HepG2 (cell line): Measurements from ENCODE around the gene NGEF. TPM values are rescaled to one million over a fixed set of nuclear protein-coding genes. Genes with fewer than 3 reads are reported as not detected.

Experiments used
- ATAC-seq: fragments of 200-7000 bp; cut with Tn5 transposase; 3 replicates; pipeline ENCODE4 v1.9.1; 2020; ENCODE audit warnings: mild to moderate bottlenecking, moderate library complexity
- BruUV-seq: library from RNA; stranded (reverse); fragments of 400-500 nt; replicated peaks from 2 replicates; lab custom pipeline; 2021; lab: Mats Ljungman, UMichigan
- CTCF ChIA-PET: fragments of 300-600 bp; formaldehyde crosslinking; extraction: SDS; loops from one replicate; lab custom pipeline; 2021; ENCODE audit warnings: low total read pairs, inconsistent platforms, low intra/inter-chr PET ratio; lab: Yijun Ruan, JAX
- POLR2A ChIA-PET: fragments of 350-600 bp; sonication (Branson Sonifier 250); formaldehyde crosslinking; loops from one replicate; lab custom pipeline; 2020; ENCODE audit warnings: antibody characterized with exemption, inconsistent platforms; lab: Yijun Ruan, JAX
- DNase-seq: peaks from one replicate; pipeline ENCODE4 v3.0.0-alpha.2; 2015; ENCODE audit warnings: low spot score
- FAIRE-seq: peaks from 3 replicates; lab custom pipeline; 2011; peaks lifted over from hg19 to GRCh38; lab: Jason Lieb, UNC
- H2AFZ ChIP-seq: one replicate; pipeline ENCODE4 v1.6.1; 2011; ENCODE audit warnings: low read length, inconsistent platforms
- H3K27ac ChIP-seq: fragments of 300-600 bp; 3 replicates; pipeline ENCODE4 v1.8.0; 2011; ENCODE audit warnings: mixed run types, mild to moderate bottlenecking, mixed read lengths, low read length, inconsistent platforms; ENCODE audit not compliant: insufficient read depth; ENCODE audit errors: extremely low read length
- H3K27me3 ChIP-seq, 2 experiments: fragments of 200-600 bp in 1 of 2; 2 replicates in 1 of 2; 3 replicates in 1 of 2; pipeline versions ENCODE4 v1.6.0 to v1.8.0; 2011; ENCODE audit warnings: low read length in 2 of 2, mild to moderate bottlenecking in 2 of 2, moderate library complexity in 2 of 2, inconsistent platforms in 1 of 2; ENCODE audit not compliant: insufficient read depth in 2 of 2, control insufficient read depth in 1 of 2
- H3K36me3 ChIP-seq, 2 experiments: fragments of 200-600 bp in 1 of 2; replicated peaks in 1 of 2; 2 replicates in 1 of 2; 3 replicates in 1 of 2; pipeline versions ENCODE4 v1.5.1 to v1.8.0; 2011; ENCODE audit warnings: low read length in 2 of 2, inconsistent platforms in 1 of 2; ENCODE audit not compliant: insufficient read depth in 2 of 2, control insufficient read depth in 1 of 2
- H3K4me1 ChIP-seq: 2 replicates; pipeline ENCODE4 v1.5.1; 2012; ENCODE audit warnings: low read length, inconsistent platforms; ENCODE audit not compliant: insufficient read depth
- H3K4me2 ChIP-seq: 2 replicates; pipeline ENCODE4 v1.6.0; 2011; ENCODE audit warnings: low read depth, low read length, inconsistent platforms
- H3K4me3 ChIP-seq, 3 experiments: fragments of 200-600 bp in 1 of 3; sonication (generic), shearing (Covaris generic) in 1 of 3; replicated peaks in 1 of 3; 2 replicates each; pipeline ENCODE4 v1.5.1; 2011 to 2016; ENCODE audit warnings: low read length in 3 of 3, inconsistent platforms in 2 of 3, low read depth in 2 of 3, mild to moderate bottlenecking in 2 of 3, control low read depth in 1 of 3, mixed read lengths in 1 of 3; ENCODE audit not compliant: insufficient read depth in 1 of 3
- H3K79me2 ChIP-seq: one replicate; pipeline ENCODE4 v1.6.1; 2011; ENCODE audit warnings: low read length, inconsistent platforms; ENCODE audit not compliant: insufficient read depth
- H3K9ac ChIP-seq: 2 replicates; pipeline ENCODE4 v1.6.0; 2011; ENCODE audit warnings: mild to moderate bottlenecking, low read depth, low read length, inconsistent platforms; ENCODE audit not compliant: insufficient read depth
- H3K9me3 ChIP-seq: 2 replicates; pipeline ENCODE4 v1.5.1; 2012; ENCODE audit warnings: mild to moderate bottlenecking, low read length
- H4K20me1 ChIP-seq: 2 replicates; pipeline ENCODE4 v1.6.0; 2011; ENCODE audit warnings: inconsistent platforms, mild to moderate bottlenecking, low read length, moderate library complexity; ENCODE audit not compliant: insufficient read depth
- MIXL1 ChIP-seq: IDR thresholded peaks from 2 replicates; pipeline ENCODE4 v1.6.1; 2016
- PHF20 ChIP-seq: sonication (generic); formaldehyde crosslinking; IDR thresholded peaks from 2 replicates; pipeline ENCODE4 v1.5.0; 2020; ENCODE audit warnings: mild to moderate bottlenecking, missing genetic modification reagents
- TCF7L2 ChIP-seq: IDR thresholded peaks from 2 replicates; pipeline ENCODE4 v1.6.1; 2011; ENCODE audit warnings: mild to moderate bottlenecking, low read depth, low read length, moderate library complexity
- ZBTB21 ChIP-seq: sonication (generic); formaldehyde crosslinking; IDR thresholded peaks from 2 replicates; pipeline ENCODE4 v1.4.0; 2020; ENCODE audit warnings: missing genetic modification reagents
- ZFP36 ChIP-seq: fragments of 150-350 bp; IDR thresholded peaks from 2 replicates; pipeline ENCODE4 v1.6.1; 2018; ENCODE audit warnings: borderline replicate concordance, low read length, low read depth; ENCODE audit not compliant: partially characterized antibody
- ZNF326 ChIP-seq: sonication (generic); formaldehyde crosslinking; IDR thresholded peaks from 2 replicates; pipeline ENCODE4 v1.4.0; 2020; ENCODE audit warnings: missing genetic modification reagents, borderline replicate concordance
- ZNF567 ChIP-seq: sonication (generic); formaldehyde crosslinking; IDR thresholded peaks from 2 replicates; pipeline ENCODE4 v1.8.1; 2023; ENCODE audit warnings: mild to moderate bottlenecking, missing genetic modification reagents, borderline replicate concordance
- ZSCAN25 ChIP-seq: sonication (generic); formaldehyde crosslinking; IDR thresholded peaks from 2 replicates; pipeline ENCODE4 v1.8.0; 2022; ENCODE audit warnings: mild to moderate bottlenecking, missing genetic modification reagents
- WGBS: methylation state at CpG from one replicate; pipeline ENCODE4 v1.1.6; 2017; ENCODE audit warnings: low lambda C conversion rate; 5-methylcytosine and 5-hydroxymethylcytosine counted together
- in situ Hi-C: cut with HindIII; loops from 2 replicates; pipeline ENCODE4 v1.10.0; 2017; ENCODE audit warnings: low pct_unique_long_range_greater_than_20kb; ENCODE audit not compliant: extremely low pct_ligation_motif_present
- intact Hi-C: fragments of 100-400 bp; cut with micrococcal nuclease; formaldehyde crosslinking; loops from one replicate; pipeline ENCODE4 v1.10.0; 2022; ENCODE audit not compliant: unreplicated experiment
- polyA plus RNA-seq, 8 experiments: library from polyadenylated mRNA; depleted of rRNA in 3 of 8; stranded (reverse) in 7 of 8; unstranded in 1 of 8; fragments of >200 nt; fragmentation: Illumina TruSeq in 4 of 8; extraction: Trizol in 4 of 8; gene quantifications; 2 replicates each; pipeline versions ENCODE4 v1.2.1 to v1.2.3, GENCODE V29; 2011 to 2016; ENCODE audit warnings: low read depth in 4 of 8, missing spikeins in 1 of 8, mixed read lengths in 1 of 8; ENCODE audit not compliant: insufficient read depth in 1 of 8
- total RNA-seq, 5 experiments: library from RNA; depleted of rRNA; stranded (reverse); fragments of >200 nt; fragmentation: Illumina TruSeq; extraction: Trizol; gene quantifications; 2 replicates each; pipeline ENCODE4 v1.2.3, GENCODE V29; 2016; ENCODE audit warnings: low read depth in 1 of 5
- TF ChIP-seq, protein P1 (sequence below): sonication (generic); formaldehyde crosslinking; IDR thresholded peaks from 2 replicates; pipeline ENCODE4 v1.5.0; 2020; ENCODE audit warnings: mild to moderate bottlenecking, missing genetic modification reagents
- TF ChIP-seq, protein P2 (sequence below): sonication (generic); formaldehyde crosslinking; conservative IDR thresholded peaks from 2 replicates; pipeline ENCODE4 v1.4.0; 2020; ENCODE audit warnings: mild to moderate bottlenecking, missing genetic modification reagents, moderate library complexity

NGEF gene
- total and polyA plus RNA-seq, 2 of the 13 experiments (the other 11 are each of a cell fraction or from before 2014, with no cell fraction given), result 14.4 to 36.9 TPM

DNA sequence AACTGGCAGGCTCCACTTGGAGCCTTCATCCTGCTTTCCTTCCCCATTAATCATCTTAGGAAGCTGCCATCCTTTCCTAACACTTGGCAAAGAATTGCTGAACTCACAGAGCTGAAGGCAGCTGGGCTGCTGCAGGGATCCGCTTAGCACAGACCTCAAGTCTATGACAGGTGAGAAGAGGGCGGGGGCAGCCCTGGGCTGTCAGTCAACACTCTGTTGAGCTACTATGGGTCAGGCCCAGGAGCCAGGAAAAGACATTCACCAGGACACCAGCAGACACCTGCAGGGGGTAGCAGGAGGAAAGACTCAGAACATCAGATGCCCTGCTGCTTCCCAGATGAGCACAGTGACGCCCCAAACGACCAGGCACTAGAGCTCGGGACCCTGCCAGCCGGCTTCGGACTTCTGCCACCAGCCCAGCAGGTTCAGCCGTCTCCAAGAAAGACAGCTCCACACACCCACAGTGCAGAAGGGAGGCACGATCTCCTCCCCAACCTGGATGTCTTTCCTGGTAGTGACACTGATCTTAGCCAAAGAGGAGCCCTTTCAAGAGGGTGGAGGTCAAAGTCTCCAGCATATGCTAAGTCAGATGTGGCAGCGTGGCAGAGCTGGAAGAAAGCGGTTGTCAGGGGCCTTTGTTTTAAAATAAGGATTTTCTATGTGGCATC is 87.8 kb downstream of the NGEF start:
- H3K27me3 ChIP-seq, result no peaks in the 10 kb centered on the region
- no peak overlapping the region for H3K27ac ChIP-seq
- no peak overlapping the region for H3K4me2 ChIP-seq
- no peak overlapping the region for H3K4me3 ChIP-seq
- CTCF ChIA-PET, result no interaction called here
- no peak for DNase-seq
- no peaks in the 10 kb centered on the region for H3K79me2 ChIP-seq
- H2AFZ ChIP-seq, result no peak overlapping the region
- H3K9me3 ChIP-seq, result no peaks in the 10 kb centered on the region
- FAIRE-seq, result no peak
- POLR2A ChIA-PET, result no interaction called here
- 73% methylated on average over 10 of the region's 11 CpGs for WGBS
- no peaks in the 10 kb centered on the region for H4K20me1 ChIP-seq
- in situ Hi-C loops (no loop called here), intact Hi-C loops (no loop called here)
- TF ChIP-seq, protein P1, sequence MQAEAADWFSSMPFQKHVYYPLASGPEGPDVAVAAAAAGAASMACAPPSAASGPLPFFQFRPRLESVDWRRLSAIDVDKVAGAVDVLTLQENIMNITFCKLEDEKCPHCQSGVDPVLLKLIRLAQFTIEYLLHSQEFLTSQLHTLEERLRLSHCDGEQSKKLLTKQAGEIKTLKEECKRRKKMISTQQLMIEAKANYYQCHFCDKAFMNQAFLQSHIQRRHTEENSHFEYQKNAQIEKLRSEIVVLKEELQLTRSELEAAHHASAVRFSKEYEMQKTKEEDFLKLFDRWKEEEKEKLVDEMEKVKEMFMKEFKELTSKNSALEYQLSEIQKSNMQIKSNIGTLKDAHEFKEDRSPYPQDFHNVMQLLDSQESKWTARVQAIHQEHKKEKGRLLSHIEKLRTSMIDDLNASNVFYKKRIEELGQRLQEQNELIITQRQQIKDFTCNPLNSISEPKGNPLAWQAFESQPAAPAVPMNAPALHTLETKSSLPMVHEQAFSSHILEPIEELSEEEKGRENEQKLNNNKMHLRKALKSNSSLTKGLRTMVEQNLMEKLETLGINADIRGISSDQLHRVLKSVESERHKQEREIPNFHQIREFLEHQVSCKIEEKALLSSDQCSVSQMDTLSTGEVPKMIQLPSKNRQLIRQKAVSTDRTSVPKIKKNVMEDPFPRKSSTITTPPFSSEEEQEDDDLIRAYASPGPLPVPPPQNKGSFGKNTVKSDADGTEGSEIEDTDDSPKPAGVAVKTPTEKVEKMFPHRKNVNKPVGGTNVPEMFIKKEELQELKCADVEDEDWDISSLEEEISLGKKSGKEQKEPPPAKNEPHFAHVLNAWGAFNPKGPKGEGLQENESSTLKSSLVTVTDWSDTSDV (CRISPR knock-in tag), result no peak
- TF ChIP-seq ZSCAN25 (no peak), ZBTB21 (CRISPR knock-in tag) (no peak), MIXL1 (CRISPR knock-in tag) (no peak), PHF20 (CRISPR knock-in tag) (no peak), TCF7L2 (no peak), ZFP36 (no peak), ZNF567 (CRISPR knock-in tag) (no peak), ZNF326 (CRISPR knock-in tag) (no peak)
- TF ChIP-seq, protein P2, sequence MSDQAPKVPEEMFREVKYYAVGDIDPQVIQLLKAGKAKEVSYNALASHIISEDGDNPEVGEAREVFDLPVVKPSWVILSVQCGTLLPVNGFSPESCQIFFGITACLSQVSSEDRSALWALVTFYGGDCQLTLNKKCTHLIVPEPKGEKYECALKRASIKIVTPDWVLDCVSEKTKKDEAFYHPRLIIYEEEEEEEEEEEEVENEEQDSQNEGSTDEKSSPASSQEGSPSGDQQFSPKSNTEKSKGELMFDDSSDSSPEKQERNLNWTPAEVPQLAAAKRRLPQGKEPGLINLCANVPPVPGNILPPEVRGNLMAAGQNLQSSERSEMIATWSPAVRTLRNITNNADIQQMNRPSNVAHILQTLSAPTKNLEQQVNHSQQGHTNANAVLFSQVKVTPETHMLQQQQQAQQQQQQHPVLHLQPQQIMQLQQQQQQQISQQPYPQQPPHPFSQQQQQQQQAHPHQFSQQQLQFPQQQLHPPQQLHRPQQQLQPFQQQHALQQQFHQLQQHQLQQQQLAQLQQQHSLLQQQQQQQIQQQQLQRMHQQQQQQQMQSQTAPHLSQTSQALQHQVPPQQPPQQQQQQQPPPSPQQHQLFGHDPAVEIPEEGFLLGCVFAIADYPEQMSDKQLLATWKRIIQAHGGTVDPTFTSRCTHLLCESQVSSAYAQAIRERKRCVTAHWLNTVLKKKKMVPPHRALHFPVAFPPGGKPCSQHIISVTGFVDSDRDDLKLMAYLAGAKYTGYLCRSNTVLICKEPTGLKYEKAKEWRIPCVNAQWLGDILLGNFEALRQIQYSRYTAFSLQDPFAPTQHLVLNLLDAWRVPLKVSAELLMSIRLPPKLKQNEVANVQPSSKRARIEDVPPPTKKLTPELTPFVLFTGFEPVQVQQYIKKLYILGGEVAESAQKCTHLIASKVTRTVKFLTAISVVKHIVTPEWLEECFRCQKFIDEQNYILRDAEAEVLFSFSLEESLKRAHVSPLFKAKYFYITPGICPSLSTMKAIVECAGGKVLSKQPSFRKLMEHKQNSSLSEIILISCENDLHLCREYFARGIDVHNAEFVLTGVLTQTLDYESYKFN (CRISPR knock-in tag), result no peak
- H3K4me1 ChIP-seq, result no peaks in the 10 kb centered on the region
- H3K9ac ChIP-seq, result no peak overlapping the region
- BruUV-seq, result no TSS peak
- no peak; the same call in 2 of the 3 replicates for ATAC-seq
- H3K36me3 ChIP-seq, result peaks cover 3 to 28% of the 10 kb centered on the region in 2 experiments; a peak in 4 of 5 replicates
